GM21717 (cell line): Measurements from ENCODE around the gene IMMP2L.

ENCODE experiments used
- ATAC-seq: cut with Tn5 transposase; IDR thresholded peaks from one replicate; pipeline ENCODE4 v1.9.1; 2021; ENCODE audit warnings: mild to moderate bottlenecking, moderate library complexity; ENCODE audit not compliant: unreplicated experiment

Gene IMMP2L

DNA sequence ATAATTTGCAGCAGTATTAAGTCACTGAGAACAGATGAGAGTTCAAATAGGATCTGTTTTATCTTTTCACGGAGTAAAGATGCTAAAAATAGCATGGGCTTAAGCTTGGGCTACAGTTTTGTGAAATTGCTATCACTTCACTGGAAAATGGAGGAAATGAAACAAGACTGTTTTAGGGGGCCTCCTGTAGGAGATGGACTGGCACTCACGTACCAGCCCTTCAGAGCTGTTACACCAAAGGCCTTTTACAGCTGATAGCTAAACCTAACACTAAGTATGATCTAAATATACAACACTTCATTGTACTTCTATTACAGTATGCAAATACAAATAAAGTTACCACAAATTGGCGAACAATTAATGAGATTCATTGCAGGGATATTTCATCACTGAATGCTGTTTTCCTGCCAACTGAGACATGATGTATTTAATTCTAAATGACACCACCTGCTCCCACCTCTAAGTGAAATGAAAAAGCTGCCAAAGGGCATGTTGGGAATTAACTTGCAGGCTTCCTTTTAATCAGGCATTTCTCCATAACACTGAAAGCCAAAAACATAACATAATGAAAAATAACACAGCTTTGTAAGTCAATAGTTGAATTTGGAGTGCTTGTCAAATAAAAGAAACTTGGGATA, 775.8 kb downstream of the IMMP2L start:
- no peak for ATAC-seq

DNA sequence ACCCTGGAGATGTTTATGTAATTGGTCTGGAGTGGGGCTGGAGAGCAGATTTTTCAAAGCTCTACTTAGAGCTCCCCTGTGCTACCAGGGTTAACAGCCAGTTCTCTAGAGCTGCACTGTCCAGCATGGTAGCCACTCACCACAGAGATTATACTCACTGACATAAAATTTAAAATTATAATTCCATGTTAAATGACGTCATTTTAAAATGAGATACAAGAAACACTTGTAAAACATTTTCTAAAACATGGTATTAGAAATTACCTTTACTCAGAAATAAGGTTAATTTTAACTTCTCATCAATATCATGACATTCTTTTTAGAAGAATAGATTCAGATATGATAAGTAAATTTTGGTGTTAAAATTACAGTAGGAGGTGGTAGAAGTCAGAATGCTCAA, 777.5 kb downstream of the IMMP2L start:
- ATAC-seq: no peak

GRCh38 chr7:110780712-110781111, 781.6 kb downstream of the IMMP2L start:
- ATAC-seq: no peak

- no peak for ATAC-seq
These were observed 783.0 kb downstream of the IMMP2L start for GRCh38 chr7:110779339-110779738.

GRCh38 chr7:110775046-110775445, 787.2 kb downstream of the IMMP2L start:
- ATAC-seq: no peak

- ATAC-seq: no peak
These were observed 788.2 kb downstream of the IMMP2L start for GRCh38 chr7:110774071-110774470.

DNA sequence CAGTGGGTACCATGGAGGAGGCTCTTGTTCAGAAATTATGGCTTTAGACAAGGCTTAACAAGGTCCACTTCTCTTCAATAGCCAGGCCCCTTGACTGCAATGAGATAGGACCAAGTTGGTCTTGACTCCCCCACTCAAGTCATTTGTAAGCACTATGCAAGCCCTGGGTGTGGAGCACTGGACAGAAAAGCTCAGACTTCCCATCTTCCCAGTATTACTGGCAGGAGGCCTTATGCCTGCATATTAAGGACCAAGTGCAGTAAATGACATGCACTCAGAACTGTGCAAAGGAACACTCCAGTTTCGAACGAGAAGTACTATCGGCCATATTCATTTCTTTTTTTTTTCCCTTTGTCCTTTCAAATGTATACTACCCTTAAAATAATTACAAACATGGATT, 789.7 kb downstream of the IMMP2L start:
- no peak for ATAC-seq

- ATAC-seq: no peak
These were observed 790.6 kb downstream of the IMMP2L start for GRCh38 chr7:110771717-110772116.

DNA sequence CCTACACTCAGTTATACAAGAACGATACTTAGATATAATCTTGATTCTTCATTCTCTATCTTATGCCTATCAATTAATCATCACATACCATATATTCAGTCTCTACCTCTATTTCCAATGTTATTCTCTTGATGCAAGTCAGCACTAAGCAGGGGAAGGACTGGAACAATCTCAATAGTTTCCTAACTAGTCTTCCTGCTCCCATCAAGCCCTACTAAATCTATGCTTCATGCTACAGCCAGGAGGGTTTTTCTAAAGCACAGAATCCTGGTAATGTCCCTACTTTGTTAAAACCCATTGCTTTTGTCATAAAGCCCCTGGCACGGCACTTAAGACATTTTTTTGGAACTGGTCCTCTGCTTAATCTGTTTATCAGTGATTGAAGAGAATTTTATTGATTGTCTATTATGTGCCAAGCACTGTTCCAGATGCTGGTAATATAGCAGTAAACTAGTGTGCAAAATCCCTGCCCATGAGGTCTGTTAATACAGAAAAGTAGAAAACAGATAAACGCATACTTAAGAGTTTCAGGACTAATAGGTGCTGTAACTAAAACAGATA, 794.7 kb downstream of the IMMP2L start:
- ATAC-seq: no peak

DNA sequence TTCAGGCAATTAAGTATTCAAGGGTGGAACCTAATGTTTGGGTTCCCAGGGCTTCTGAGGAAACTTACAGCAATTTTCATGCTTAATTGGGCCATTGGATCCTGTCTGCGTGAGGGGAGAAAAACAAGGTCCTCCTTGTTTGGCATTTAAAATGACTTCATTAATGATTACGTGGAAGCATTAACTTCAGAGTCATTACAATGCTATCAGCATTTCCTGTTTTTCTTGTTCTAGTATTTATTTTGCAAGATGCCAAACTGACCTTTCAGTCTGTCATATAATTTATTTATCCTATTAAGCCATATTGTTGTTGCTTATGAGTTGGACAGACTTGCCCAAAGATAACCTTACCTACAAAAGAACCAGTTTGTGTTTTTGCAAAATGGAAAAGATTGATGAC, 795.4 kb downstream of the IMMP2L start:
- no peak for ATAC-seq

GRCh38 chr7:110764852-110765251, 797.4 kb downstream of the IMMP2L start:
- ATAC-seq: no peak

GRCh38 chr7:110762546-110763225, 799.6 kb downstream of the IMMP2L start:
- no peak for ATAC-seq

GRCh38 chr7:110760341-110760740, 802.0 kb downstream of the IMMP2L start:
- ATAC-seq: no peak

DNA sequence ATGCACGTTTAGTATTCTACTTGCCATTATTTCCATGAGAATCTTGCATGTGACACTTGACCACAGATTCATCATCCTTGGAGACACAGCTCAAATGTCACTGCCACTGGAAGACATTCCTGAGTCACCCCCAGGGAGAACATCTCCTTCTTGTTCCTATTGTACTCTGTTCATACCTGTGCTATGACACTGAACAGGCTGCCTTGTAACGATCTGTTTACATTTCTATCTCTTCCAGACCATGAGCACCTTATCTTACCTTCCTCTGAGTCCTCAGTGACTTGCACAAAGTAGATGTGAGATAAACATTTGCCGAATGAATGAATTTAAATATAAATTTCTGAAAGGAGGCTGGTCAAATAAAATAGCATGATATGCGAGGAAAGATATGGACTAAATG, 803.2 kb downstream of the IMMP2L start:
- ATAC-seq: no peak

DNA sequence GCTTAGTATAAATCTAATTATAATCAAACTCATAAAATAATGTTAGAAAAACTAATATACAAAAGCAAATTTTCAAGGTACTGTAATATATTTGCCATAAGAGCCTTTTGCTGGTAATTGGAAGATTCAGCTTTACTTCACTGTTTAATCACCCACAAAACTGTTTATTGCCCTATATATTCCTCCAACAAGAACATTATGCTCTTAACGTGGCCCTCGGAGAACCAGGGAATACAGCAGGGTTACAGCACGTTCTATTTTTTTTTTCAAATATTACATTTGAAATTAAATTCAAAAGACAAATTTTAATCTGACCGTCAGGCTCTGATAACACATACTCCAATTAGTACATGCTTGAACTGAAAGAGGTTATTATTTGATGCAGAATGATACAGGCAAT, 807.6 kb downstream of the IMMP2L start:
- no peak for ATAC-seq

- ATAC-seq: no peak
These were observed 811.2 kb downstream of the IMMP2L start for GRCh38 chr7:110750931-110751605.

DNA sequence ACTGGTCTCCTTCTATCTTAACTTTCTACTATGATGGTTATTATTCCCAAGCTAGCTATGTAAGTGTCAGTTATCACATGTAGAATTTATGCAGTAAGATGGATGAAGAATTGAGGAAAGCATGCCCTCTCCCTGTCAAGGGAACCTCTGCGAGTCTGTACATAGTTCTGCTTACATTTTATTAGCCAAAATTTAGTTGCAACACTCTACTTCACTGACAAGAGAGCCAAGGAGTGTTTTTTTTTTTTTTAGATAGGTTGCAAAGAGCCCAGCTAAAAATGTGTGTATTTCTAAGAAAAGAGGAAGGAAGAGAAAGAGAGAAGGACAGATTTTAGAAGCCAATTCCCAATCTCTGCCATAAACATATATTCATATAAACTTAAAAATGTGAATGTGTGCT, 829.1 kb downstream of the IMMP2L start:
- ATAC-seq: no peak

GRCh38 chr7:110724811-110725210, 837.5 kb downstream of the IMMP2L start:
- ATAC-seq: no peak

DNA sequence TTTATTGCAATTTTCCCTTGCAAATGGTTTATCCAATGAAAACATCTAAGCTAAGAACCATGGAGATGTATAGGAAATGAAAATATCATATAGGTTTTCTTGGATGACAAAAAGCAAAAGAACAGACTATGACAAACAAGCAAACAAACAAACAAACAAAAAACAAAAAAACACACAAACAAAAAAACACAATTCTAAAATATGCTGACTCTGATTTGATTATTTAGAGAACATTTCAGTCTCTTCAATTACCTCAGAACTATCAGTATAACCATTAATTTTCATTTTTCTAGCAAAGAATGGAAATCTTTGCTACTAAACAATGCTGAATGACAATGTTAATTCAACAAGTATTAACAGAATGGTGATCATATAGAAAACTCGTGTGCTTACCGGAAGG, 840.9 kb downstream of the IMMP2L start:
- no peak for ATAC-seq

DNA sequence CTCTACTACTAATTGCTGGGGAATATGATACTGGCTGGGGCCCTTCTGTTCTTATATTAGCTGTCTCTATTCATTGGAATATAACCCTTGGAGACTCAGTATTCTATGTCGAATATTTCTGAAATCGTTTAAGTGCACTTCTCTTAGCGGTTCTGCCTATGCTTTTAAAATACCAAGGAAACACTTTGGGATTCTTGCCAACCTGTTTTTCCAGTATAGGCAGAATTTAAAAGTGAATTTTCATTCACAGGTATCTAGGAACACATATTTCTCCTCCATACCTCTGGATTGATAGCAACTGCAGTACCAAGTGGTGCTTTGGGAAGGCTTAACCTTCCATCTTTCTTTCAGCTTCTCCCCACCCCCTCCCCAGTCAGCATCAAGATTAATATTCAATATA, 841.7 kb downstream of the IMMP2L start:
- no peak for ATAC-seq

GRCh38 chr7:110719741-110720140, 842.6 kb downstream of the IMMP2L start:
- ATAC-seq: no peak
